A549 (cell line): ENCODE data around the gene SOD3. TPM values are rescaled to one million over a fixed set of nuclear protein-coding genes. Genes with fewer than 3 reads are reported as not detected.

ENCODE experiments used
- ATAC-seq, 2 experiments: fragments of 200-7000 bp in 1 of 2; fragments of >200 bp in 1 of 2; cut with Nextera tagmentation in 1 of 2; cut with Tn5 transposase in 1 of 2; 3 replicates each; pipeline versions ENCODE4 v1.8.0 to v1.9.1; 2018 to 2020; ENCODE audit warnings: mild to moderate bottlenecking in 1 of 2, moderate library complexity in 1 of 2
- CTCF ChIA-PET: fragments of 300-600 bp; sonication (Branson Sonifier 250); formaldehyde crosslinking; extraction: SDS; loops from one replicate; lab custom pipeline; 2021; ENCODE audit warnings: antibody characterized with exemption, inconsistent platforms; lab: Yijun Ruan, JAX
- POLR2A ChIA-PET: fragments of 350-600 bp; formaldehyde crosslinking; extraction: SDS; loops from one replicate; lab custom pipeline; 2021; ENCODE audit warnings: antibody characterized with exemption, inconsistent platforms; lab: Yijun Ruan, JAX
- DNase-seq, 2 experiments: peaks; one replicate each; pipeline versions ENCODE4 v3.0.0 to v3.0.0-alpha.2; 2011 to 2016; ENCODE audit warnings: low read depth in 1 of 2, low spot score in 1 of 2
- FAIRE-seq: peaks from 2 replicates; lab custom pipeline; 2011; peaks lifted over from hg19 to GRCh38; lab: Jason Lieb, UNC
- H3K27ac ChIP-seq, 2 experiments: fragments of >200 bp; sonication (Bioruptor Twin); formaldehyde crosslinking; 3 replicates each; pipeline ENCODE4 v1.5.1; 2016 to 2017
- H3K4me1 ChIP-seq: fragments of >200 bp; sonication (Bioruptor Twin); formaldehyde crosslinking; 3 replicates; pipeline ENCODE4 v1.6.1; 2016
- H3K4me2 ChIP-seq: fragments of >200 bp; sonication (Bioruptor Twin); formaldehyde crosslinking; 3 replicates; pipeline ENCODE4 v1.6.1; 2016
- H3K4me3 ChIP-seq: fragments of >200 bp; sonication (Bioruptor Twin); formaldehyde crosslinking; 3 replicates; pipeline ENCODE4 v1.5.1; 2016
- H3K9me3 ChIP-seq: fragments of >200 bp; sonication (Bioruptor Twin); formaldehyde crosslinking; 3 replicates; pipeline ENCODE4 v1.6.1; 2016
- CEBPB ChIP-seq, 2 experiments: fragments of >200 bp in 1 of 2; sonication (Bioruptor Twin) in 1 of 2; formaldehyde crosslinking in 1 of 2; IDR thresholded peaks; 2 replicates each; pipeline ENCODE4 v1.6.1; 2012 to 2016
- CHD2 ChIP-seq: fragments of 150-350 bp; IDR thresholded peaks from 2 replicates; pipeline ENCODE4 v1.6.1; 2014; ENCODE audit warnings: low read length; ENCODE audit not compliant: partially characterized antibody
- EP300 ChIP-seq, 2 experiments: fragments of >200 bp; sonication (Bioruptor Twin); formaldehyde crosslinking; IDR thresholded peaks; 2 replicates in 1 of 2; 3 replicates in 1 of 2; pipeline ENCODE4 v1.6.1; 2016 to 2017
- GATA3 ChIP-seq: IDR thresholded peaks from 2 replicates; pipeline ENCODE4 v1.6.1; 2012; ENCODE audit warnings: borderline replicate concordance
- HDAC2 ChIP-seq: fragments of 200-600 bp; sonication (generic); IDR thresholded peaks from 2 replicates; pipeline ENCODE4 v1.6.1; 2016
- HEYL ChIP-seq: fragments of 250-450 bp; sonication (Bioruptor Pico); IDR thresholded peaks from 2 replicates; pipeline ENCODE4 v1.8.0; 2021; ENCODE audit warnings: mild to moderate bottlenecking, moderate library complexity
- HOXA7 ChIP-seq: fragments of 250-450 bp; sonication (Bioruptor Pico); IDR thresholded peaks from 2 replicates; pipeline ENCODE4 v1.5.0; 2020; ENCODE audit warnings: mild to moderate bottlenecking, moderate library complexity
- HOXB13 ChIP-seq: fragments of 250-450 bp; sonication (Bioruptor Pico); IDR thresholded peaks from 2 replicates; pipeline ENCODE4 v1.5.0; 2020; ENCODE audit warnings: low read depth, mild to moderate bottlenecking, moderate library complexity
- JUNB ChIP-seq: fragments of >200 bp; sonication (Bioruptor Twin); formaldehyde crosslinking; IDR thresholded peaks from 2 replicates; pipeline ENCODE4 v1.6.1; 2016
- KDM1A ChIP-seq: fragments of 200-600 bp; sonication (generic); IDR thresholded peaks from 2 replicates; pipeline ENCODE4 v1.6.1; 2016; ENCODE audit warnings: low read depth, mild to moderate bottlenecking
- NPAS2 ChIP-seq: fragments of 250-450 bp; sonication (Bioruptor Pico); IDR thresholded peaks from 2 replicates; pipeline ENCODE4 v1.8.0; 2022; ENCODE audit warnings: mild to moderate bottlenecking, moderate library complexity, borderline replicate concordance
- NR3C1 ChIP-seq: fragments of >200 bp; sonication (Bioruptor Twin); formaldehyde crosslinking; IDR thresholded peaks from 3 replicates; pipeline ENCODE4 v1.6.1; 2017
- POLR2AphosphoS2 ChIP-seq: conservative IDR thresholded peaks from 2 replicates; pipeline ENCODE4 v1.6.1; 2012; ENCODE audit warnings: low read length, improper control_type of control experiment, inconsistent platforms
- RARB ChIP-seq: fragments of 250-450 bp; sonication (Bioruptor Pico); IDR thresholded peaks from 2 replicates; pipeline ENCODE4 v1.8.0; 2021; ENCODE audit warnings: mild to moderate bottlenecking, moderate library complexity
- RCOR1 ChIP-seq: fragments of 150-350 bp; IDR thresholded peaks from 2 replicates; pipeline ENCODE4 v1.6.1; 2014; ENCODE audit warnings: antibody characterized with exemption, low read length, low read depth
- RFX5 ChIP-seq: fragments of 450-650 bp; IDR thresholded peaks from 2 replicates; pipeline ENCODE4 v1.7.1; 2014; ENCODE audit warnings: antibody characterized with exemption, mild to moderate bottlenecking, moderate library complexity
- RNF2 ChIP-seq: fragments of 200-600 bp; sonication (generic); IDR thresholded peaks from 2 replicates; pipeline ENCODE4 v1.6.1; 2016; ENCODE audit warnings: low read depth, mild to moderate bottlenecking, antibody characterized with exemption, moderate library complexity, borderline replicate concordance
- SREBF2 ChIP-seq: fragments of 450-650 bp; IDR thresholded peaks from 2 replicates; pipeline ENCODE4 v1.6.1; 2014; ENCODE audit warnings: mild to moderate bottlenecking, moderate library complexity
- ZC3H11A ChIP-seq: fragments of 450-650 bp; IDR thresholded peaks from 2 replicates; pipeline ENCODE4 v1.6.1; 2014; ENCODE audit warnings: antibody characterized with exemption, mild to moderate bottlenecking
- ZFP36 ChIP-seq: fragments of 450-650 bp; IDR thresholded peaks from 2 replicates; pipeline ENCODE4 v1.6.1; 2014; ENCODE audit warnings: borderline replicate concordance; ENCODE audit not compliant: partially characterized antibody
- ZNF302 ChIP-seq: fragments of 250-450 bp; sonication (Bioruptor Pico); IDR thresholded peaks from 2 replicates; pipeline ENCODE4 v1.9.0; 2021; ENCODE audit warnings: inconsistent platforms, mild to moderate bottlenecking, moderate library complexity
- ZSCAN20 ChIP-seq: fragments of 250-450 bp; sonication (Bioruptor Pico); IDR thresholded peaks from 2 replicates; pipeline ENCODE4 v1.8.0; 2022; ENCODE audit warnings: mild to moderate bottlenecking, moderate library complexity
- WGBS: methylation state at CpG from one replicate; pipeline ENCODE4 v1.1.6; 2017; ENCODE audit errors: missing lambda C conversion rate; 5-methylcytosine and 5-hydroxymethylcytosine counted together
- polyA plus RNA-seq, 4 experiments: library from polyadenylated mRNA; depleted of rRNA in 3 of 4; stranded (reverse); fragments of >200 nt; fragmentation: RNase III in 1 of 4; extraction: RNeasy Plus Mini Kit Qiagen cat#74134 plus additional on column Dnase treatment in 1 of 4; gene quantifications; 2 replicates in 3 of 4; 3 replicates in 1 of 4; pipeline ENCODE4 v1.2.3, GENCODE V29; 2011 to 2017
- TF ChIP-seq, protein P1 (sequence below): IDR thresholded peaks from 2 replicates; pipeline ENCODE4 v1.6.1; 2012
- TF ChIP-seq, protein P2 (sequence below): fragments of 450-650 bp; IDR thresholded peaks from 2 replicates; pipeline ENCODE4 v1.6.1; 2014; ENCODE audit warnings: antibody characterized with exemption
- TF ChIP-seq, protein P3 (sequence below): fragments of 250-450 bp; sonication (Bioruptor Pico); IDR thresholded peaks from 2 replicates; pipeline ENCODE4 v1.5.0; 2020; ENCODE audit warnings: low read depth, mild to moderate bottlenecking, moderate library complexity

Gene SOD3
- polyA plus RNA-seq, 2 of the 4 experiments (the other 2 are of a cell fraction) = not detected

DNA sequence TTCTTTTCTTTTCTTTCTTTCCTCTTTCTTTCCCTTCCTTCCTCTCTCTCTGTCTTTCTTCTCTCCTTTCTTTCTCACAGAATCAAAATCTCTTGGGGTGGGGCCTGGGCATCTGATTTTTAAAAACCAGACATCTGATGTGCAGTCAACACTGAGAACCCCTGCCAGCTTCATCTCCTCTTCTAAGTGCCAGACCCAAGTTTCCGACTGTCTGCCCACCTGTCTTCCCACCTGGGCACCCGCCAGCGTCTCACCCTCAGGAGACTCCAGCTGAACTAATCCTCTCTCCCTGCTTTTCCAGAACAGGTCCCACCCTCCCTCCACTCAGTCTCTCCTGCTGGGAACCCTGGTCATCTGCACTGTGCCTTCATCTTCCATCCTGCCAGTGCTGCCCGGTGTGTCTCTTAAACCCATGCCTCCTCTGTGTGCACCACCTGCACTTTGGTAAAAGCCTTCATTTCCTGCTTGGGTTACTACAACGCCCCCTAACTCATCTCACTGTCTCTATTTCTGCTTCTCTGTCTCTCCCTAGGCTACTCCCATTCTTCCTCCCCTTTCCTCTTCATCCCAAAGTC is 2.8 kb downstream of the SOD3 start:
- Histone ChIP-seq H3K4me1 (no peaks in the 10 kb centered on the region), H3K27ac (no peak overlapping the region), H3K4me2 (no peak overlapping the region), H3K9me3 (no peaks in the 10 kb centered on the region), H3K4me3 (no peak overlapping the region)
- CTCF ChIA-PET = no interaction called here
- 80% methylated on average over 5 of the region's 5 CpGs for WGBS
- DNase-seq (no peak), ATAC-seq (no peak), FAIRE-seq (no peak)
- TF ChIP-seq POLR2AphosphoS2 = no peak
- no peak for TF ChIP-seq KDM1A
- TF ChIP-seq CEBPB (IDR thresholded peaks at IDR 0.05) = no peak
- TF ChIP-seq HDAC2 = no peak
- TF ChIP-seq, protein P1, sequence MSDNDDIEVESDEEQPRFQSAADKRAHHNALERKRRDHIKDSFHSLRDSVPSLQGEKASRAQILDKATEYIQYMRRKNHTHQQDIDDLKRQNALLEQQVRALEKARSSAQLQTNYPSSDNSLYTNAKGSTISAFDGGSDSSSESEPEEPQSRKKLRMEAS = no peak
- no peak for TF ChIP-seq HOXA7
- no peak for TF ChIP-seq NR3C1
- POLR2A ChIA-PET = no interaction called here

DNA sequence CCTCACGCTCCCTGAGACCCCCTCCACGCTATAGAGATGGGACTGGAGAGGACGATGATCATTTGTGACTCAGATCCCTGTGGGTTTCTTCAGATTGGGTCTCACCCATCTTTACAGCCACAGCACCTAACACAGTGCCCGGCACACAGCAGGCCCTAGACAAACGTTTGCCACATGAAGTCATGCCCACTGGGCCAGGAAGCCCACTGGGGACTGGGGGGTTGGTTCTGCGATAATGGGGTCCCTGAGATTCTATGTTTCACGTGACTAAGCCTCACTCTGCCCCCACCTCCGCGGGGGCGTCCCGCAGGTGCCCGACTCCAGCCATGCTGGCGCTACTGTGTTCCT is 3.8 kb downstream of the SOD3 start:
- no peak overlapping the region for H3K4me2 ChIP-seq
- CTCF ChIA-PET = no interaction called here

DNA sequence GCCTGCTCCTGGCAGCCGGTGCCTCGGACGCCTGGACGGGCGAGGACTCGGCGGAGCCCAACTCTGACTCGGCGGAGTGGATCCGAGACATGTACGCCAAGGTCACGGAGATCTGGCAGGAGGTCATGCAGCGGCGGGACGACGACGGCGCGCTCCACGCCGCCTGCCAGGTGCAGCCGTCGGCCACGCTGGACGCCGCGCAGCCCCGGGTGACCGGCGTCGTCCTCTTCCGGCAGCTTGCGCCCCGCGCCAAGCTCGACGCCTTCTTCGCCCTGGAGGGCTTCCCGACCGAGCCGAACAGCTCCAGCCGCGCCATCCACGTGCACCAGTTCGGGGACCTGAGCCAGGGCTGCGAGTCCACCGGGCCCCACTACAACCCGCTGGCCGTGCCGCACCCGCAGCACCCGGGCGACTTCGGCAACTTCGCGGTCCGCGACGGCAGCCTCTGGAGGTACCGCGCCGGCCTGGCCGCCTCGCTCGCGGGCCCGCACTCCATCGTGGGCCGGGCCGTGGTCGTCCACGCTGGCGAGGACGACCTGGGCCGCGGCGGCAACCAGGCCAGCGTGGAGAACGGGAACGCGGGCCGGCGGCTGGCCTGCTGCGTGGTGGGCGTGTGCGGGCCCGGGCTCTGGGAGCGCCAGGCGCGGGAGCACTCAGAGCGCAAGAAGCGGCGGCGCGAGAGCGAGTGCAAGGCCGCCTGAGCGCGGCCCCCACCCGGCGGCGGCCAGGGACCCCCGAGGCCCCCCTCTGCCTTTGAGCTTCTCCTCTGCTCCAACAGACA is 4.4 kb downstream of the SOD3 start:
- POLR2A ChIA-PET = no interaction called here
- FAIRE-seq (no peak), ATAC-seq (no peak), DNase-seq (no peak)
- TF ChIP-seq ZC3H11A (no peak), RFX5 (no peak), RNF2 (no peak), NPAS2 (no peak), EP300 (IDR thresholded peaks at IDR 0.05) (no peak), ZFP36 (no peak), HOXB13 (CRISPR knock-in tag) (no peak), ZSCAN20 (no peak), GATA3 (no peak), HEYL (CRISPR knock-in tag) (no peak), CHD2 (no peak), SREBF2 (no peak), RARB (CRISPR knock-in tag) (no peak)
- TF ChIP-seq, protein P1 = no peak
- Histone ChIP-seq H3K9me3 (no peaks in the 10 kb centered on the region), H3K4me1 (no peaks in the 10 kb centered on the region), H3K27ac (no peak overlapping the region), H3K4me3 (no peak overlapping the region), H3K4me2 (no peak overlapping the region)
- 85% methylated on average over 26 of the region's 103 CpGs for WGBS
- CTCF ChIA-PET = no interaction called here

More for the DNA sequence above, 3.8 kb downstream of the SOD3 start:
- whole genome bisulfite sequencing = 23% methylated on average over 7 of the region's 13 CpGs
- FAIRE-seq = no peak
- ATAC-seq = no peak
- H3K4me3 ChIP-seq = no peak overlapping the region
- H3K27ac ChIP-seq = no peak overlapping the region
- no peaks in the 10 kb centered on the region for H3K9me3 ChIP-seq
- POLR2A ChIA-PET = no interaction called here
- H3K4me1 ChIP-seq = no peaks in the 10 kb centered on the region
- DNase-seq = no peak
- TF ChIP-seq JUNB (no peak), ZNF302 (CRISPR knock-in tag) (no peak), RCOR1 (no peak), ZC3H11A (no peak), POLR2AphosphoS2 (no peak)
- TF ChIP-seq, protein P2, sequence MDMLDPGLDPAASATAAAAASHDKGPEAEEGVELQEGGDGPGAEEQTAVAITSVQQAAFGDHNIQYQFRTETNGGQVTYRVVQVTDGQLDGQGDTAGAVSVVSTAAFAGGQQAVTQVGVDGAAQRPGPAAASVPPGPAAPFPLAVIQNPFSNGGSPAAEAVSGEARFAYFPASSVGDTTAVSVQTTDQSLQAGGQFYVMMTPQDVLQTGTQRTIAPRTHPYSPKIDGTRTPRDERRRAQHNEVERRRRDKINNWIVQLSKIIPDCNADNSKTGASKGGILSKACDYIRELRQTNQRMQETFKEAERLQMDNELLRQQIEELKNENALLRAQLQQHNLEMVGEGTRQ = no peak
- TF ChIP-seq, protein P3, sequence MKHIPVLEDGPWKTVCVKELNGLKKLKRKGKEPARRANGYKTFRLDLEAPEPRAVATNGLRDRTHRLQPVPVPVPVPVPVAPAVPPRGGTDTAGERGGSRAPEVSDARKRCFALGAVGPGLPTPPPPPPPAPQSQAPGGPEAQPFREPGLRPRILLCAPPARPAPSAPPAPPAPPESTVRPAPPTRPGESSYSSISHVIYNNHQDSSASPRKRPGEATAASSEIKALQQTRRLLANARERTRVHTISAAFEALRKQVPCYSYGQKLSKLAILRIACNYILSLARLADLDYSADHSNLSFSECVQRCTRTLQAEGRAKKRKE = no peak
